Stimulated activated memory B cell treated with anti-CD40 and anti-IgM and Interleukin-4, amounts not matched to agents 10 μg/mL and 1 μg/mL and 100 μg/mL, for 72 hours (primary cell): ENCODE measurements around the gene WDR70.
"Not testable (repeated sequence)": the region's sequence is repeated elsewhere in the genome, so short reads cannot be mapped to it uniquely, and the experiment has no call there.

ENCODE experiments used
- ATAC-seq: fragments of 150-1000 bp; cut with Tn5 transposase; 2 replicates; pipeline ENCODE4 v1.10.0; 2021
- H3K27ac Mint-ChIP-seq: one replicate; pipeline ENCODE4 v1.8.0; 2022; ENCODE audit warnings: mild to moderate bottlenecking, mixed read lengths
- H3K27me3 Mint-ChIP-seq: one replicate; pipeline ENCODE4 v1.8.0; 2022; ENCODE audit warnings: mixed read lengths
- H3K36me3 Mint-ChIP-seq: one replicate; pipeline ENCODE4 v1.8.0; 2022; ENCODE audit warnings: mixed read lengths
- H3K4me1 Mint-ChIP-seq: one replicate; pipeline ENCODE4 v1.8.0; 2022; ENCODE audit warnings: mixed read lengths
- H3K4me3 Mint-ChIP-seq: one replicate; pipeline ENCODE4 v1.8.0; 2022; ENCODE audit warnings: mild to moderate bottlenecking, moderate library complexity, mixed read lengths
- H3K9me3 Mint-ChIP-seq: one replicate; pipeline ENCODE4 v1.8.0; 2022; ENCODE audit warnings: mixed read lengths

Gene WDR70

DNA sequence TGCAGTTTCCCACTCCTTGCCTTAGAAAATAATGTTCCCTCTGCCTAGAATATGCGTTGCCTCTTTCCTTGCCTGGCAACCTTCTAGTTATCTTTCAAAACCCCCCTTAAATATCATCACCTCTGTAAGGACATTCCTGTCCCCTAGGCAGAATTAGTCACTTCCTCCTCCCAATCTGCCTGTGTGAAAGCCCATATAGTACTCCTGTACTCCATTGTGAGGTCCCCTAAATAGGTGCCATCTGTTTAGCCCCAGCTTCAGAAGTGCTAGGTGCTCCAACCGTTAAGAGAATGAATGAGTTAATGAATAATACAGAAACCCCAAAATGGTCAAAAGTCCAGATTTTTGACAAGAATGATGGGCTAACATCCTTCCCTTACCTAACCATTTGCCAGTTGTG, 279.3 kb downstream of the WDR70 start:
- H3K27me3 Mint-ChIP-seq: no peaks in the 10 kb centered on the region
- H3K4me3 Mint-ChIP-seq: no peak overlapping the region
- peaks cover 36% of the 10 kb centered on the region for H3K36me3 Mint-ChIP-seq
- no peak overlapping the region for H3K27ac Mint-ChIP-seq
- no peak for ATAC-seq
- peaks cover 7% of the 10 kb centered on the region for H3K9me3 Mint-ChIP-seq
- peaks cover 7% of the 10 kb centered on the region for H3K4me1 Mint-ChIP-seq

DNA sequence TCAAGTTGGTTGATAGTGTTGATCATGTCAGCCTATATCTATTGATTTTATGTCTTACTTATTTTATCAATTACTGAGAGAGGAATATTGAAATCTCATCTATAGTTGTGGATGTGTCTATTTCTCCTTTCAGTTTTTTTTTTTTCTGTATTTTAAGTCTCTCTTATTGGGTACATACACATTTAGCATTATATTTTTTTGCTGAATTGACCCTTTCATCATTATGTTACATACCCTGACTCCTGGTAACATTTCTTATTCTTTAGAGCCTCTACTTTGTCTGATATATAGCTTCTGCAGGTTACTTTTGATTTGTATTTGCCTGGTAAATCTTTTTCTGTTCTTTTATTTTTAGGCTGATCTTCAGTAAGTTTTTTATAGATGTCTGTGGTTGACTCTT, 281.2 kb downstream of the WDR70 start:
- no peak for ATAC-seq
- Mint-ChIP-seq H3K4me1 (peaks cover 7% of the 10 kb centered on the region), H3K4me3 (no peak overlapping the region), H3K27ac (no peak overlapping the region), H3K9me3 (no peaks in the 10 kb centered on the region), H3K27me3 (no peaks in the 10 kb centered on the region), H3K36me3 (peaks cover 32% of the 10 kb centered on the region)

DNA sequence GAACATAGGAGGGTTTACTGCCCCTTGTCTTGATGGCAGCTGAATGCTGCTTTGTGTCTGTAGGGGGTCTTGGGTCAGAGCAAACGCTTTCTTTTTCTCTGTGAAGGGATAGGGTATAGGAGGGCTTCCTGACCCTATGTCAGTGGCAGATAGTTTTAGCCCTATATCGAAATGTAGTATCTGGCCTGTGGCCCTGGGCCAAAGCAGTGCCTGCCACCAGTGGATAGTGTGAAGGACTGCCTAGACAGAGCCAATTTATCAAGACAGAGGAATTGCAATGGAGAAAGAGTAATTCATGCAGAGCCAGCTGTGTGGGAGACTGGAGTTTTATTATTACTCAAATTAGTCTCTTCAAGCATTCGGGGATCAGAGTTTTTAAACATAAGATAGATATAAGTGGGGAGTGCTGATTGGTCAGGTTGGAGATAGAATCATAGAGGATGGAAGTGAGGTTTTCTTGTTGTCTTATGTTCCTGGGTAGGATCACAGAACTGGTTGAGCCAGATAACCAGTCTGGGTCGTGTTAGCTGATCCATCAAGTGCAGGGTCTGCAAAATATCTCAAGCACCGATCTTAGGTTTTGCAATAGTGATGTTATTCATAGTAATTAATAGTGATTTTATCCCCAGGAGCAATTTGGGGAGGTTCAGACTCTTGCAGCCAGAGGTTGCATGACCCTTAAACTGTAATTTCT, 282.3 kb downstream of the WDR70 start:
- ATAC-seq: no peak
- Mint-ChIP-seq H3K4me3 (no peak overlapping the region), H3K4me1 (peaks cover 7% of the 10 kb centered on the region), H3K36me3 (peaks cover 29% of the 10 kb centered on the region), H3K27me3 (no peaks in the 10 kb centered on the region), H3K27ac (no peak overlapping the region), H3K9me3 (no peaks in the 10 kb centered on the region)

DNA sequence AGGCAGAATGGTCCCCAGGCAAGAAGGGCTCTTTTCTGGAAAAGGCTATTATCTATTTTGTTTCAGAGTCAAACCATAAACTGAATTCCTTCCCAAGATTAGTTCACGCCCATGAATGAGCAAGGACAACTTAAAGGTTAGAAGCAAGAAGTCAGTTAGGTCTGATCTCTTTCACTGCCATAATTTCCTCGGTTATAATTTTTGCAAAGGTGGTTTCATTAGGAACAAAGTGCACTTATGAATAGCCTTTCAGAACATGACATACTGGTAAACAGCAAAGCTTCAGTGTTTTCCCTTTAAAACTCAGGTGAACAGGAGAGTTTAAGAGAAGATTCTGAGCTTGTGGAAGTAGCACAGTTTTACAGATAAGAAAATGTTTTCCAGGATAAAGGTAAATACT, 282.8 kb downstream of the WDR70 start:
- H3K4me1 Mint-ChIP-seq: peaks cover 7% of the 10 kb centered on the region
- H3K9me3 Mint-ChIP-seq: no peaks in the 10 kb centered on the region
- H3K27me3 Mint-ChIP-seq: no peaks in the 10 kb centered on the region

DNA sequence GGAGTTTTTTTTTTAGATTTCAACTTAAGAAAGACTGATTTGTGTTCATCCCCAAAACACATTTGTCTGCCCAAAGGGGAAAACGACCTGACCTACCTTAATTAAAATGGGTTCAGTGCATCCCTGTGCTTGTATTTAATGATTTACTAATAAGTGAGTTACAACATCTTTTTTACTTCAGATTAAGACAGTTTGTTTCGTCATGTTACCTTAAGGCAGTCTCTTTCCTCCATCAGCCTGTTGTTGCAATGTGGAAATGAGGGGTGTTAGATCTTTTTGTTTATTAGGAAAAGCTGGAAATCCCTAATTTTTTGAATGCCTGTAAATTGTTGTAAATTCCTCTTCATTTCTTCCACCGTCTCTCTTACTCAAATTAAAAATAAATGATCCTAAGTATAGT, 283.2 kb downstream of the WDR70 start:
- no peaks in the 10 kb centered on the region for H3K27me3 Mint-ChIP-seq
- no peaks in the 10 kb centered on the region for H3K9me3 Mint-ChIP-seq
- peaks cover 7% of the 10 kb centered on the region for H3K4me1 Mint-ChIP-seq
- H3K36me3 Mint-ChIP-seq: peaks cover 29% of the 10 kb centered on the region
- no peak overlapping the region for H3K27ac Mint-ChIP-seq
- no peak overlapping the region for H3K4me3 Mint-ChIP-seq
- ATAC-seq: no peak

More for the DNA sequence above, 282.8 kb downstream of the WDR70 start:
- Mint-ChIP-seq H3K27ac (no peak overlapping the region), H3K4me3 (no peak overlapping the region), H3K36me3 (peaks cover 29% of the 10 kb centered on the region)
- no peak for ATAC-seq

DNA sequence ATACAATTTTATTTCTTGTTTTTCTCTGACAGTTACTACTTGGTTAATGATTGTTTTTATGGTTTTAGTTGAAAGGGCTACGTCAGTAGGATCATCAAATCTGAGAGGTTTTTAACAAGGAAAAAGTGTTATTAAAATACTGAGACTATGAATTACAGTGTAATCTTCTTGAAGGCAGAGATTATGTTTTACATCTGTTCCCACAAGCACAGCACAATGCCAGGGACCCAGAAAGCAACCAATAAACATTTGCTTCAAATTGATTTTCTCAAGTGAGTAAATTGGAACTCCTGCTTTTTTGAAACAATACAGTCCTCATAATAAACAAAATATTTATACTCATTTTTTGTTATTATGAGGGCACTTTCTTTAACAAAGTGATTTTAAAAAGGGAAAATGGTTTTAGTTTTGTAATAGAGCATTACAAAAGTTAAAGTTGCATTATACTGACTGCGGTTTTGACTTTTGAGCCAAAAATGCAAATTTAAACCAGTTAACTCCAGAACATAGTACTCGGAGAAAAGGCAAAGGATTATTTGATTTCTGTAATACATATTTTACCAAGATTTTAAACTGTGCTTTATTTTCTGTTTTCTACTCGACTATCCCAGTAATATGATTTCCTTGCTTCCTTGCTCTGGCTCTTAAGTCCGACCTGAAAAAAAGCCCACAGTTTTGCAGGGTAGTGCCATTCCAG, 283.8 kb downstream of the WDR70 start:
- Mint-ChIP-seq H3K4me1 (peaks cover 7% of the 10 kb centered on the region), H3K27me3 (no peaks in the 10 kb centered on the region), H3K9me3 (no peaks in the 10 kb centered on the region), H3K36me3 (peaks cover 29% of the 10 kb centered on the region), H3K27ac (no peak overlapping the region), H3K4me3 (no peak overlapping the region)
- ATAC-seq: no peak

DNA sequence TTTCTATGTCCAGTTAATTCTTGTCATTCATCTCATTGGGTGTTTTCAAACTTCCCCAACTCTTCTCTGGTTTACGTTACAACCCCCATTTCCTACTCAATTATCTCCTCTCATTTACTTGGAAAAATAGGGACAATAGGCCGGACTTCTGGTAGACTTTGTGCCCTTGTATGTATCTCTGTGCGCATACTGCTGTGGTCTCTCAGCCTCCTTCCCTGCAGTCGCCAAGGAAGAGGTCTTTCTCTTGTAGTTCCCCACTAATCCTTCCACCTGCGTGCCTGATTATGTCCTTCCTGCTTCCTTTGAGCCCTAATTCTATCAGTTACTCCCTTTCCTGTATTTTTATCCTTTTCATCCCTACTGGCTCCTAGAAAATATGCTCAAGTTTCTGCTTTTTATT, 284.4 kb downstream of the WDR70 start:
- Mint-ChIP-seq H3K27ac (no peak overlapping the region), H3K4me1 (peaks cover 2% of the 10 kb centered on the region), H3K4me3 (no peak overlapping the region), H3K36me3 (peaks cover 29% of the 10 kb centered on the region), H3K9me3 (no peaks in the 10 kb centered on the region), H3K27me3 (no peaks in the 10 kb centered on the region)
- no peak for ATAC-seq

DNA sequence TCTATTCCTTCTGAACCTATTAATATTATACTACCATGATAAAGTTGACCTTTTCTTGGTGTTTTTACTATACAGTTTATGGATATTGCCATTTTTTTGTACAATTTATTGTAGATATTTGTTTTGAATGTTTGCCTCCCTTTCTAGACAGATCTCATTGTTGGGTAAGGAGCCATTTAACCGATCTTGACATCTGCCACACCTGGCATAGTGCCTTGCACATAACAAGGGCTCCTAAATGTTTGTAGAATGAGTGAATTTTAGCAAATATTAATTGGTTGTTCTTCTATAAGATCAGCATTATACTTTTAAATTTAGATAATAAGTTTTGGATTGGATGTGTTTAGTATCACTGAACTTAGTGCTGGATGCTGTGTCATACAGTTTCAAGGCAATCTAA, 285.4 kb downstream of the WDR70 start:
- no peak for ATAC-seq
- Mint-ChIP-seq H3K4me3 (no peak overlapping the region), H3K36me3 (peaks cover 32% of the 10 kb centered on the region), H3K27me3 (no peaks in the 10 kb centered on the region), H3K9me3 (peaks cover 2% of the 10 kb centered on the region), H3K27ac (no peak overlapping the region), H3K4me1 (no peaks in the 10 kb centered on the region)

DNA sequence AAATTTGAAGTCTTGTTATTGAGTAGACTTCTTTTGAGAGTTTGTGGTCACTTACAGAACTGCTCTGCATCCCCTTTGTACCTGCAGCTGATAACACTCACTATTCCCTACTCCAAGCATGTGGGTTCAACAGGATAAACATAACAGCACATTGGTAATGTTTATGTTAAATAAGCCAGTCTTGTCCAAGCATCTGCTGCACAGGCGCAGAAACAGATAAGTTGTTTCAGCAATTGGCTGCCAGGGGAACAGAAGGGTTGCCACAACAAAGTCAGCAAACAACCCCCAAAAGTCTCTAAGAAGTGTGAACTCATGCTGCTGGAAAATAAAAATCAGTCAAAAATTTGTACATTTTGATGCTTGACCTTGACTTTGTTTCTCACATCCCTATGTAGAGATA, 286.2 kb downstream of the WDR70 start:
- H3K36me3 Mint-ChIP-seq: peaks cover 37% of the 10 kb centered on the region
- H3K27ac Mint-ChIP-seq: no peak overlapping the region
- H3K27me3 Mint-ChIP-seq: no peaks in the 10 kb centered on the region
- ATAC-seq: no peak
- H3K4me3 Mint-ChIP-seq: no peak overlapping the region
- peaks cover 3% of the 10 kb centered on the region for H3K9me3 Mint-ChIP-seq
- no peaks in the 10 kb centered on the region for H3K4me1 Mint-ChIP-seq

DNA sequence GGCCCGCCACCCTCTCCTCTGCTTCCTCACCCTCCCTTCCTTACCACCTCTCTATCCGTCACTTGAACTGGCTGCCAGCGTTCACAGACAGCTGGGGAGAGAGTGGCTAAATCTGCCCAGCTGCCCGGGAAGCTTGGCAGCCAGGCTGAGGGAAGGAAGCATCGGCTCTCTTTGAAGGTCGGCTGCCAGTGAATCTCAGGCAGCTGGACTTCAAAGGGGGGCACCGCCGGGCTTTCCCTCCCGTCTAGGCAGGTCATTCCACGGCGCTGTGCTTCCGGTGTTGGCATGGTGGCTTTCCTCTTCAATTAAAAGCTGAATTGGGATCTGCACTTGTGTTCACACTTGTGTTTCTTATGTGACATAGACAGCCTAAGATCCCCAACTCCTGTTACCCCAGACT, 286.8 kb downstream of the WDR70 start:
- peaks cover 3% of the 10 kb centered on the region for H3K9me3 Mint-ChIP-seq
- H3K4me3 Mint-ChIP-seq: no peak overlapping the region
- no peak overlapping the region for H3K27ac Mint-ChIP-seq
- ATAC-seq: no peak
- H3K4me1 Mint-ChIP-seq: no peaks in the 10 kb centered on the region
- no peaks in the 10 kb centered on the region for H3K27me3 Mint-ChIP-seq
- peaks cover 37% of the 10 kb centered on the region for H3K36me3 Mint-ChIP-seq

DNA sequence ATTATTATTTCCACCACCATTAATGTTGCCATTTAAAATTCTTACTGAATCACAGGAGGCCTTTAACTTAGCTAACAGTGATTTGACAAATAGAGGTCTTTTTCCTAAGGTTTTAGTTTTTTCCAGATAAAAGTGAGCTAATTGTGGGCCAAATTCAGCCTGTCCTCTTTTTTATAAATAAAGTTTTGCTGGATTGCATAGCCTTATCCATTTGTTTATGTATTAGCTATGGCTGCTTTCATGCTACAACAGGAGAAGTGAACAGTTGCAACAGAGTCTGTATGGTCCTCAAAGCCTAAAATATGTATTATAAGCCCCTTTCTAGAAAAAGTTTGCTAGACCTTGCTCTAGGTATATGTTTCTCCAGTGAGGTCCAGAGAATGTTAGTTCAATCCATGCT, 288.3 kb downstream of the WDR70 start:
- no peak for ATAC-seq
- H3K4me1 Mint-ChIP-seq: peaks cover 11% of the 10 kb centered on the region
- peaks cover 33% of the 10 kb centered on the region for H3K36me3 Mint-ChIP-seq
- no peak overlapping the region for H3K27ac Mint-ChIP-seq
- H3K4me3 Mint-ChIP-seq: no peak overlapping the region
- H3K27me3 Mint-ChIP-seq: no peaks in the 10 kb centered on the region
- H3K9me3 Mint-ChIP-seq: peaks cover 3% of the 10 kb centered on the region

DNA sequence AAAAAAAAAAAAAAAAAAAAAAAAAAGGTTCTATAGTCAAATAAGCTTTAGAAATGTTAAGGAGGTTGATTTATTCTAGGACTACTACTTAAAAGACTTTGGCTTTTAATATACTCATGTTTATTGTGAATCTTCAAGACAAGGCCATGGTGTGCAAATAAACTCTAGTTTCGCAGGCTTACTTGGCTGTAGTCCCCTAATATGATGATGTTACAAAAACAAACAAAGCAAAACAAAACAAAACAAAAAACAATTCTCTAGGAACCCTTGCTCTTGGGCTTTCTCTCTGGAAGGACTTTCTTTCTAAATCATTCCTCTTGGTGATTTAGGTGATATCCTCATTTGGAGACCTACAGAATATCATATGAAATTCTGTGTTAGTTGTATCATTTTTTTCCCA, 288.7 kb downstream of the WDR70 start:
- Mint-ChIP-seq H3K4me3 (no peak overlapping the region), H3K9me3 (peaks cover 3% of the 10 kb centered on the region), H3K4me1 (peaks cover 15% of the 10 kb centered on the region)

DNA sequence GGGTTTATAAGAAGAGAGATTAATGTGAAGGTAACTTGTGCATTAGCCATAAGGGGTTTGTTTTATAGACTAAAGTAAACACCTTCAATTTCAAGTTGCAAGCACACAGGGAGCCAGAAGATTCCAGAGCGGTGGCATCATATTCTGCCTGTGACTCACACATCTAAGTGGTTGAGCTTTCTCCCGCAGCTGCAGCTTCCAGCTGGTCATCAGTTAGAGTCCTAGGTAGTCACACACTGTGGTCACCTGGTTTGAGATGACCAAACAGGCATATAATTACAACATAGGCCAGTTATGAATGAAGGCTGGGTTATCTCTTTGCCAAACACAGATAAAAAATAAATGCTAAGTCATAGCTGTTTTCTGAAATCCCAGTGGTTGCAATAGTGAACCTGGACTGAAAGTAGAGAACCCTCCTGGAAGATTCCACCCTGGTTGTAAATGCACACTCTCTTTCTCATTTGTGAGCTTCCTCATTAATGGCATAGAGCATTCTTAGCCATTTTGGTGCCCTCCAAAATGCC, 289.5 kb downstream of the WDR70 start:
- no peak for ATAC-seq
- Mint-ChIP-seq H3K27me3 (no peaks in the 10 kb centered on the region), H3K27ac (no peak overlapping the region), H3K4me3 (no peak overlapping the region), H3K9me3 (peaks cover 3% of the 10 kb centered on the region), H3K36me3 (peaks cover 31% of the 10 kb centered on the region), H3K4me1 (peaks cover 19% of the 10 kb centered on the region)

More for the DNA sequence above, 288.7 kb downstream of the WDR70 start:
- no peak for ATAC-seq
- H3K27me3 Mint-ChIP-seq: no peaks in the 10 kb centered on the region
- H3K27ac Mint-ChIP-seq: no peak overlapping the region
- H3K36me3 Mint-ChIP-seq: peaks cover 33% of the 10 kb centered on the region

DNA sequence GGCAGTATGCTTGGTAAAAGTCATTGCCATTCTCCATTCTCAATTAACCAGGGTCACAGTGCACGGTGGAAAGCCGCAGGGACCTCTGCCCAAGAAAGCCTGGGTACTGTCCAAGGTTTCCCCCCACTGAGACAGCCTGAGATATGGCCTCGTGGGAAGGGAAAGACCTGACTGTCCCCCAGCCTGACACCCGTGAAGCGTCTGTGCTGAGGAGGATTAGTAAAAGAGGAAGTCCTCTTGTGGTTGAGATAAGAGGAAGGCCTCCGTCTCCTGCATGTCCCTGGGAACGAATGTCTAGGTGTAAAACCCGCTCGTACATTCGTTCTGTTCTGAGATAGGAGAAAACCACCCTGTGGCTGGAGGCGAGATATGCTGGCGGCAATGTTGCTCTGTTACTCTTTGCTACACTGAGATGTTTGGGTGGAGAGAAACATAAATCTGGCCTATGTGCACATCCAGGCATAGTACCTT, 293.0 kb downstream of the WDR70 start:
- not testable (repeated sequence) for H3K4me3 Mint-ChIP-seq, H3K27ac Mint-ChIP-seq, H3K27me3 Mint-ChIP-seq, H3K9me3 Mint-ChIP-seq, ATAC-seq
- Mint-ChIP-seq H3K36me3 (peaks cover 17% of the 10 kb centered on the region), H3K4me1 (peaks cover 19% of the 10 kb centered on the region)

DNA sequence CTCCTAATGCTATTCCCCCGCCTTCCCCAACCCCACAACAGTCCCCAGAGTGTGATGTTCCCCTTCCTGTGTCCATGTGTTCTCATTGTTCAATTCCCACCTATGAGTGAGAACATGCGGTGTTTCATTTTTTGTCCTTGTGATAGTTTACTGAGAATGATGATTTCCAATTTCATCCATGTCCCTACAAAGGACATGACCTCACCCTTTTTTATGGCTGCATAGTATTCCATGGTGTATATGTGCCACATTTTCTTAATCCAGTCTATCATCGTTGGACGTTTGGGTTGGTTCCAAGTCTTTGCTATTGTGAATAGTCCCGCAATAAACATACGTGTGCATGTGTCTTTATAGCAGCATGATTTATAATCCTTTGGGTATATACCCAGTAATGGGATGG, 295.2 kb downstream of the WDR70 start:
- H3K9me3 Mint-ChIP-seq, H3K4me3 Mint-ChIP-seq, H3K27ac Mint-ChIP-seq, H3K27me3 Mint-ChIP-seq, ATAC-seq: not testable (repeated sequence)
- peaks cover 19% of the 10 kb centered on the region for H3K36me3 Mint-ChIP-seq
- H3K4me1 Mint-ChIP-seq: peaks cover 19% of the 10 kb centered on the region

DNA sequence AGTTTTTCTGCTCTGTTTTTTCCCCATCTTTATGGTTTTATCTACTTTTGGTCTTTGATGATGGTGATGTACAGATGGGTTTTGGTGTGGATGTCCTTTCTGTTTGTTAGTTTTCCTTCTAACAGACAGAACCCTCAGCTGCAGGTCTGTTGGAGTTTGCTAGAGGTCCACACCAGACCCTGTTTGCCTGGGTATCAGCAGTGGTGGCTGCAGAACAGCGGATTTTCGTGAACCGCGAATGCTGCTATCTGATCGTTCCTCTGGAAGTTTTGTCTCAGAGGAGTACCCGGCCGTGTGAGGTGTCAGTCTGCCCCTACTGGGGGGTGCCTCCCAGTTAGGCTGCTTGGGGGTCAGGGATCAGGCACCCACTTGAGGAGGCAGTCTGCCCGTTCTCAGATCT, 300.2 kb downstream of the WDR70 start:
- not testable (repeated sequence) for H3K27ac Mint-ChIP-seq, ATAC-seq, H3K9me3 Mint-ChIP-seq, H3K4me3 Mint-ChIP-seq, H3K27me3 Mint-ChIP-seq
- peaks cover 53% of the 10 kb centered on the region for H3K36me3 Mint-ChIP-seq
- peaks cover 27% of the 10 kb centered on the region for H3K4me1 Mint-ChIP-seq
